Activated CD4-positive, alpha-beta T cell treated with anti-CD3 and anti-CD28 coated beads, Interleukin-2, amount 50 U/mL, for 4 hours (primary cell): Measurements from ENCODE around the gene TMEM233.

ENCODE experiments used
- DNase-seq, 2 experiments: peaks; one replicate each; pipeline ENCODE4 v3.0.0-alpha.2; 2020

The TMEM233 gene

GRCh38 chr12:119683413-119683812 lies 89.8 kb downstream of the TMEM233 start:
- DNase-seq = no peak

- no peak for DNase-seq
These were observed 90.2 kb downstream of the TMEM233 start for GRCh38 chr12:119683816-119684215.

GRCh38 chr12:119684711-119685369 lies 91.3 kb downstream of the TMEM233 start:
- no peak for DNase-seq

GRCh38 chr12:119685375-119685774 lies 91.8 kb downstream of the TMEM233 start:
- DNase-seq = no peak

- DNase-seq = no peak
These were observed 92.8 kb downstream of the TMEM233 start for GRCh38 chr12:119686355-119686754.

GRCh38 chr12:119686776-119687175 lies 93.2 kb downstream of the TMEM233 start:
- no peak for DNase-seq

- no peak for DNase-seq
These were observed 93.8 kb downstream of the TMEM233 start for GRCh38 chr12:119687406-119687805.

- no peak for DNase-seq
These were observed 94.3 kb downstream of the TMEM233 start for GRCh38 chr12:119687879-119688278.

- DNase-seq = no peak
These were observed 96.4 kb downstream of the TMEM233 start for GRCh38 chr12:119689935-119690500.

GRCh38 chr12:119691202-119691810 lies 97.7 kb downstream of the TMEM233 start:
- no peak for DNase-seq

- no peak for DNase-seq
These were observed 98.8 kb downstream of the TMEM233 start for GRCh38 chr12:119692410-119692809.
